GM18909 (cell line): Measurements from ENCODE around the gene ERVMER34-1.

Experiments used
- ATAC-seq: cut with Tn5 transposase; IDR thresholded peaks from one replicate; pipeline ENCODE4 v1.9.1; 2021; ENCODE audit warnings: mild to moderate bottlenecking; ENCODE audit not compliant: unreplicated experiment, poor library complexity

ERVMER34-1 gene, protein sequence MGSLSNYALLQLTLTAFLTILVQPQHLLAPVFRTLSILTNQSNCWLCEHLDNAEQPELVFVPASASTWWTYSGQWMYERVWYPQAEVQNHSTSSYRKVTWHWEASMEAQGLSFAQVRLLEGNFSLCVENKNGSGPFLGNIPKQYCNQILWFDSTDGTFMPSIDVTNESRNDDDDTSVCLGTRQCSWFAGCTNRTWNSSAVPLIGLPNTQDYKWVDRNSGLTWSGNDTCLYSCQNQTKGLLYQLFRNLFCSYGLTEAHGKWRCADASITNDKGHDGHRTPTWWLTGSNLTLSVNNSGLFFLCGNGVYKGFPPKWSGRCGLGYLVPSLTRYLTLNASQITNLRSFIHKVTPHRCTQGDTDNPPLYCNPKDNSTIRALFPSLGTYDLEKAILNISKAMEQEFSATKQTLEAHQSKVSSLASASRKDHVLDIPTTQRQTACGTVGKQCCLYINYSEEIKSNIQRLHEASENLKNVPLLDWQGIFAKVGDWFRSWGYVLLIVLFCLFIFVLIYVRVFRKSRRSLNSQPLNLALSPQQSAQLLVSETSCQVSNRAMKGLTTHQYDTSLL

DNA sequence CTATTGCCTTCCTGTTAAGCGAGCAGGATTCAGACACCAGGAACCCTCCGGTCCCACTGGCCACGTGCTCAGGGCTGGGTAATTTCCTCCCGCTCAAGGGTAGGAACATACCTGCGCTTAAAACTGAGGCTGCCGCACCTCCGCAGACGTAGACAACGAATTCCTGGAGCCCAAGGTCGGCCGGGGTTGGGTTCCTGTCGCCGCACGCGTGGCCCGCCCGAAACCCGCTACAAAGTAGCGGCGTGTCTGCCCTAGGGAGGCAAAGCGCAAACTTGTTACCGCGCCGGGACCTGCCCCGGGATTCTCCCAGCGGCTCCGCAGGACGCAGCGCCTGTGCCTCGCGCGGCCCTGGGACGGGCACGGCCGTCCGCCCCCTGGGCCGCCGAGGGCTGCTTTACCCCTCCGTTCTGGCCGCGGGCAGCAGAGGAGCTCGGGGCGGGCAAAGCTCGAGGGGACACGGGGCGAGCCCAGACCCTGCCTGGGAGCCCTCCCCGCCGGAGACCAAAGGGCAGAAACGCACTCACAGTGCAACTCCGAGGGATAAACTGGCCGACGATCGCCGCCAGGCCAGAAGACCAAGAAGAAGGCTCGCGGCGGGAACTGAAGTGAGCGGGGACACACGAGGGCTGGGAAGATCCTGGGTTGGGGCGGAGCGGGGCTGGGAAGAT is at the start of gene ERVMER34-1:
TSS of gene ERVMER34-1 (minus strand) at position 607 of the 668 bp plus-strand sequence. CDS start 5,905 bp downstream, outside the sequence.
- no peak for ATAC-seq

DNA sequence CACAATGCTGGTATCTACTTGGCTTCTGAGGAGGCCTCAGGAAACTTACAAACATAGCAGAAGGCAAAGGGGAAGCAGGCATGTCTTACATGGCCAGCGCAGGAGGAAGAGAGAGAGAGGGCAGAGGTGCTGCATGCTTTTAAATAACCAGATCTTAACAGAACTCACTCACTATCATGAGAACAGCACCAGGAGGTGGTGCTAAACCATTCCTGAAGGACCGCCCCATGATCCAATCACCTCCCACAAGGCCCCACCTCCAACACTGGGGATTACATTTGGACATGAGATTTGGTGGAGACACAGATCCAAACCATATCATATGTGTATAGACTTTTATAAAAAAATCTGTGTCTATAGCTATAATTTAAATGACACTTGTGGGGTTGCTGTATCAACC is 48.6 kb upstream of the ERVMER34-1 start:
- ATAC-seq = no peak

DNA sequence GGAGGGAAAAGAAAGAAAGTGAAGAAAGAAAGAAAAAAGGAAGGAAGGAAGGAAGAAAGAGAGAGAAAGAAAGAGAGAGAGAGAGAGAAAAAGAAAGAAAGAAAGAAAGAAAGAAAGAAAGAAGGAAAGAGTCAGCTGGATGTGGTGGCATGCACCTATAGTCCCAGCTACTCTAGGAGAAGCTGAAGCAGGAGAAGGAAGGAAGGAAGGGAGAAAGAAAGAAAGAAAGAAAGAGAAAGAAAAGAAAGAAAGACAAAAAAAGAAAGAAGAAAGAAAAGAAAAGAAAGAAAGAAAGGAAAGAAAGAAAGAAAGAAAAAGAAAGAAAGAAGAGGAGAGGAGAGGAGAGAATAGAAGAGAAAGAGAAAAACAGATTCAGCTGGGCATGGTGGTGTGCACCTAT is 44.3 kb upstream of the ERVMER34-1 start:
- ATAC-seq = no peak

DNA sequence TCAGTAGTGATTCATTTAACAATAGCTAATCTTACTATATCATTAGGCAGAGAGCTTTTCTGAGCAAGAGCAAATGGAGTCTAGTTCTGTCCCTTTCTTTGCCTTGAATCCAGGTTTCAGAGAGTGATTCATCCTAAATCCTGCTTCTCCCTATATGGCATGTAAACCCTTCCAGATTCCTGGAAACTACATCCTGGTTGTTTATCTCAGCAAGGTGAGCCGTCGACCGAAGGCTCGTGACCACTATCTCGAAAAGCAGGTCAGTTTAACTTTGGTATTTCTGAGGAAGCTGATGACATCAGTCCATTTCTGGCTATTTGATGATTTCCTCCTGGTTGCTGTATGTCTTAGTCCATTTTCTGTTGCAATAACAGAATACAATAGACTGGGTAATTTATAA is 40.7 kb upstream of the ERVMER34-1 start:
- ATAC-seq = no peak

DNA sequence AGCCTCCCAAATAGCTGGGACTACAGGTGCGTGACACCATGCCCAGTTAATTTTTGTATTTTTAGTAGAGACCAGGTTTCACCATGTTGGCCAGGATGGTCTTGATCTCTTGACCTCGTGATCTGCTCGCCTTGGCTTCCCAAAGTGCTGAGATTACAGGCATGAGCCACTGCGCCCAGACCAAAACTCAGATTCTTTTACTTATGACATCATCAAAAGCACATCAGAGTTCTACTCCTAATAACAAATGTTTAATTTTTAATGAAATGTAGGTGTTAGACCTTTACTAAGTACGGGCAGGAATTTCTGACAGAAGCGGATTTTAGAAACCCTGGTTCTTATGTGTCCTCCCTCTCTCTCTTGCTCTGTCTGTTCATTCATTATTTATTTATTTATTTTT is 38.5 kb upstream of the ERVMER34-1 start:
- no peak for ATAC-seq

DNA sequence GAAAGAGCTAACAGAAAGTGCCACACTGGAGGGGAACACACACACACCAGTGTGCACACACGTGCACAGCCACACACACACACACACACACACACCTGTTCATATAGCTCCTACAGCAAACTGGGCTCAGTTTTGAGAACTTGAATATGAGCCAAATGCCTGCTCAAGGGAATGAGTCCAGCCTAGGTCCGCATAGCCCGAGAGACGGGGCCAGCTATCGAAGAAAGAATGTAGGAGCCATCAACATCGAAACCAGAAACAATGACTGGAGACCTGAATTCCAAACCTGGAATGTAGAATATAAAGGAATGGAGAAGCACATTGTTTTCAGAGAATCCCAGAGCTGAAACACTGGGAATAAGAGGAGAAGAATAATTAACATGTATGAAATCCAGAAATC is 37.6 kb upstream of the ERVMER34-1 start:
- no peak for ATAC-seq

DNA sequence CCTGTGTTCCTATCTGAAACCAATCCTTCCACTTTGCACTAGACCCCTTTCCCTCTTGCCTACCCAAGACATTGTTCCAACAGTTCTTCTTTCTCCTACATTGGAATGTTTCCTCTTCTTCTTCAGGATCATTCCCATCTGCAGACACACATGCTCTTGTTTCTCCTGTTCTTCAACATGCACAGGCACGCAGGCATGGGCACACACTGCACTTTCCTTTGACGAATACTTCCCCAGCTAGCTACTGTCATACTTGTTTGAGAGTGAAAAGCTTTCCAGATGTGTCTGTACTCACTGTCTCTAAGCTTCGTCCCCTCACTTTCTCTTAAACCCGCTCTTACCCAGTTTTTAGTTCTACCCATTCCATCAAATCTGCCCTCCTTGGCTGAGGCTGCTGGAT is 31.8 kb upstream of the ERVMER34-1 start:
- no peak for ATAC-seq

DNA sequence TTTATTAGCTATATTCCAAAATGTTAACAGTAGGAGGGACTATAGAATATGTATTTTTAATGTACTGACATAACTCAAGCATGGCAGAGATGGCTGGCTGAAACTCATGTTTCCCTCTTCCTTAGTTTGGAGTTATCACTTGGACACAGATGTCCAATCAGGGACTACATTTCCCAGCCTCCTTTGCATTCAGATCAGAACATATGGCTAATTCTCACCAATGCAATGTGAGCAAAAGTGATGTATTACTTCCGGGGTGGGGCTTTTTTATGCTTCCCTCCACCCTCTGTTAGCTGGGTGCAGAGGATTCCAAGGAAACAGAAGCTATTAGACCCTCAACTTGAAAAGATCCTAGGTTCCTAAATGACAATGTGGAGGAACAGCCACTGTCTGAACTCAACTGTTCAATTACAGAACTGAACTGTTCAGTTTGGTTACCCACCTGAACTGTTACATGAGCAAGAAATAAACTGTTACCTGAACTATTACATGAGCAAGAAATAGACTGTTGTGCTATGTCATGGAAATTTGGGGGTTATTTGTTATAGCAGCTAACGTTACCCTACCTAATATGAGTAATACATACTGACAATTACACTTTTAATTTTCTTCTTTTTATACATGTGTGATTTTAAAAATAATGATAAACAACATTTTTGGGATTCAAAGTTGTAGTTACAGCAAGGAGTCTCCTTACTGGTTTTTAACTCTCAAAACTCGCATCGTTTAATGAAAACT is 29.6 kb upstream of the ERVMER34-1 start:
- no peak for ATAC-seq

DNA sequence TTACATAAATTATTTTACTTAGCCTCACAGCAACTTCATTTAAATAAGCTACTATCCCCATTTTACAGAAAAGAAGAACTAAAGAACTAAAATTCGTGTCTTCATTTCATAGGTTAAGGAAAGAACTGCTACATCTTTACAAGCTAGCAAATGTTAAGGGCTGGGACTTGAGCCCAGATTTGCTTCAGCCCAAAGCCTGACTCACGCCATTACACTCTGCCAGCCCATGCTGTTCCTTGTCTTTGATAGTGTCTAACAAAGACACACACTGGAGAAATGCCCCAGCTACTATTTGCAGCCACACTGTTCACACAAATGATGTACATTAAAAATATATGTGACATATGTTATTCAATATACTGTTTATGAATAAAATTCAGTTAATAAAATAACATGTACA is 29.0 kb upstream of the ERVMER34-1 start:
- ATAC-seq = no peak

DNA sequence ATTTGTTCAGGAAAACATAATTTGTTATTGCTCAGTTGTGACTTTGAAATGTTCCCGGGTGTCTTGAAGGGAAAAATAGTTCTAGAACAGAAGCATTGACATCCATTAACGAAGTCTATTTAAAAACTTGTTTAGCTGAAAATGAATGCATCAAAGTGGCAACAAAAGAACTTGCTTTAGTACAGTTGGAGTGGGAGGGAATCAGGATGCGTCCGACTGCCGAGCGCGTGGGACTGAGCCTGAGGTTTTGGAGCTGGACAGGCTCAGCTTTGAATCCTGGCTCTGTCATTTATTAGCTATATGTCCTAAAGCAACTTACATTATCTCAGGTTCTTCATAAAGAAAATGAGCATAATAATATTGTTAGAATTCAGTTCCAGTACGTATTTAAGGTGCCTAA is 9.0 kb upstream of the ERVMER34-1 start:
- no peak for ATAC-seq

DNA sequence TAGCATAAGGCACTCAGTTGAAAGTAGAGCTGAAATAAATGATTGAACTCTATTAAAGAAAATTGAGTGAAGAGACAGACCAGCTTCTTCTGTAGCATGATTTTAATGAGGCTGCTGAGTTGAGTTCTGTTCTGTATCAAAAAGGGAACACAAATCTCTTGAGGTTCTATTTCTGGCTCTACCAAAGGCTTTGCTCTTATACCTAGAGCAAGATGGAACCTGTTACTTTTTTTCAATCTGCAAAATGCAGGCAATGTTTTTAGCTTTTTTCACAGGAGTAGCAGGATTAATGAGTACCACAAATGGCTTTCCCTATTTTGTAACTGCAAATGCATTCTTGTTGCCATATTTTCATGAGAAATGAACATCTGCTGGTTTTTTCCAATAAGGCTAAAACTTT is 4.2 kb upstream of the ERVMER34-1 start:
- no peak for ATAC-seq

DNA sequence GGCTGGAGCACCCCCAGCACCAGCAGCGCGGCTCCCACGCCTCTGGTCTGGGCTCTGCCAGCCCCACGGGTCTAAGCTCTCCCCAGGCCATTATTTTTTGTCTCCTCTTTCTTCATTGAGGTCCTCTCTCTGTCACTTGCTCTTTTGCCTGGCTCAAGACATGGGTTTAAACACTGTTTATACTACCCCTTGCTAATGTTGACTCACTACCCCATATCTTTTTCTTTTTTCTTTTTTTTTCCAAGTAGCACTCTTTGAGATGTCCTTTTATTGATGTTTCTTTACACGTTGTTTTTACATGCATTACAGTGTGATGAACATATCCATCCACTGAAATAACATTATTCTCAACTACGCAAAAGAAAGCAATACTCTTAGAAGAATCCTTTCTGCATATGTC is 1.7 kb upstream of the ERVMER34-1 start:
- no peak for ATAC-seq

DNA sequence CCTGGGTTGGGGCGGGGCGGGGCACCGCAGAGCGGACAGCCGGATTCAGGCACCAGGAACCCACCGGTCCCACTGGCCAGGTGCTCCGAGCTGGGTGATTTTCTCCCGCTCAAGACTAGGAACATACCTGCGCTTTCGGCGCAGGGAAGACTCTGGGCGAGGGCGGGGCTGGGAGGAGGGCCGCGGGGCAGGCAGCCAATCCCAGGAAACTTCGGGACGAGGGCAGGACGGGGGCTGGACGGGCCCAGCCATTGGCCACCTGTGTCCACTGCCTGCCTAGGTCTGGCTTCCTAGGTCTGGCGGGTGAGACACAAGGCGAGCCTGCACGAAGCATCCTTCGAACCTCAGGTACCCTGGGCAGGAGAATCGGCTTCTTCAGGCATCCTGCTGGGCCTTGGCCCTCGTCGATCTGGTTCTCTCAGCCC is 274 bp upstream of the ERVMER34-1 start:
- ATAC-seq = no peak

DNA sequence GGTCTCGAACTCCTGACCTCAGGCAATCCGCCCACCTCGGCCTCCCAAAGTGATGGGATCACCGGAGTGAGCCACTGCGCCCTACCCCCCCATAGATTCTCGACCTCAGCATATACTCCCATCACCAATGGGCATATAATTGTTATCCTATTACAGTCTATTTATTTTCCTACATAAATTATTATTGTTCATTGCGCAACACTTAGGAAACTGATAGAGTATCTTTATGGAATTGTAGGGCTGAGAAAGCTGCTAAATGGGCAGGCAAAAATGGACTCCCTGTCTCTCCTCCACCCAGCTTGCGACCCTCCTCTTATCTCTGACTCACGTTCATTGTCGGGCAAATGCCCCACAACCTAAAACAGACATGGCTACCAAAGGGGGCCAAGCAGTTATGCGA is 1.0 kb downstream of the ERVMER34-1 start:
- no peak for ATAC-seq

DNA sequence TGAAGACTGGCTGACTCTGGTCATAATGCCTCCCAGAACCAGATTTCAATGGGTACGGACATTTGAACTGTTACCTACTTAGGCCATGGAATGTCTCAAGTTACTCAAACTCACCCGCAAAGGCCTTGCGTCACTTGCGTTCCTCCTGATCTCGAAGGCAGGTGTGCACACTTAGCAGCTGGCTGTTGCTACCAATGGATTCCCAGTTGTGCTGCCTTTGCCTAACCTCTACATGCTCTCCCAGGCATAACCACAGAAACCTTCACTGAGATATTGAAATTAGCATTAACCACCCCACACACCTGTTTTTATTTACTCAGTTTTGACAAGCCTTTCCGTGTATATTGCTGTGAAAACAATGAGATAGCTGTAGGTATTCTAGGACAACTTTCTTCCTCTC is 2.8 kb downstream of the ERVMER34-1 start:
- no peak for ATAC-seq

DNA sequence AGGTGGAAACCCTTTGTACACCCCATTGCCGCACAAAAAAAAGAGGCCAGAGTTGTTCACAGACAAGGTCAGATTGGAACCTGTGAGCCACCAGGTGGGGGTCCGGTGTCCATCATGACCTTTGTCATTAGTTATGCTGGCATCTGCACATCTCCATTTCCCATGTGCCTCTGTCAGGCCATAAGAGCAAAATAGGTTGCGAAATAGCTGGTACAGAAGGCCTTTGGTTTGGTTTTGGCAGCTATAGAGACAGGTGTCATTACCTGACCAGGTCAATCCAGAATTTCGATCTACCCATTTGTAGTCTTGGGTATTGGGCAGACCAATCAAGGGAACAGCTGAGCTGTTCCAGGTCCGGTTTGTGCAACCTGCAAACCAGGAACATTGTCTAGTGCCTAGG is 6.6 kb downstream of the ERVMER34-1 start:
- ATAC-seq = no peak

DNA sequence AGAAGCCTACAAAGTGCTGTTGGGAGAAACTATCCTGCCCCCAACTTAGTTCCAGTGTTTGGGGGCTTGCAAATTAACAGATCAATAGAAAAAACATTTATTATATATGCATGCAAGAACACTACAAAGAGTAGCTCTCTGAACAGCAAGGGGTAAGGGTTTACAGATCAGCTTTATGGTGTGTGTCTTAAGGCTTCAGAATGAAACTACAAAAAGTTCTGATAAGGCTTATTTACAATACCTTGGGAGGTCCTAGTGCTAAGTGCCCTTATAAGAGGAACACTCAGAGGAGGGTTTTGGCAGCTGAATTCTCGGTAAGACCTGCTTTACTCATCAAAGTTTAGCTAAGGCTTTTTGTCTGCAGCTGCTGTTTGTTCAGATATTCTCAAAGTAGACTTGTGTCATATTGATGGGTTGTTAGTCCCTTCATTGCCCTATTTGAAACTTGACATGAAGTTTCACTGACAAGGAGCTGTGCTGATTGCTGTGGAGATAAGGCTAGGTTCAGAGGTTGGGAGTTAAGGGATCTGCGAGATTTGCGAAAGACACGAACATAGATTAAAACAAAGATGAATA is 7.7 kb downstream of the ERVMER34-1 start:
- ATAC-seq = no peak

DNA sequence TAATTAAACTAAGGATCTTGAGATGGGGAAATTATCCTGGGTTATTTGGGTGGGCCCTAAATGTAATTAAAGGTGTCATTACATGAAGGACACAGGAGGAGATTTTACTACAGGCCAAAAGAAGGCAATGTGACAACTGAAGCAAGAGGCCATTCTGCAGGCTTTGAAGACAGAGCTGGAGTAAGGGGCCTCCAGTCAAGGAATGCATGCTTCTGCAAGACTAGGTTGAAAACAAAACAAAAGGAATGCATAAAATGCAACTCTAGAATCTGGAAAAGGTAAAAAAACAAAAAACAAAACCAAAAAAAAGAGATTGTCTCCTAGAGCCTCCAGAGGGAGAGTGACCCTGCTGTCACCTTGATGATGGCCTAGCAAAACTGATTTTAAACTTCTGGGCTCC is 21.6 kb downstream of the ERVMER34-1 start:
- ATAC-seq = no peak

DNA sequence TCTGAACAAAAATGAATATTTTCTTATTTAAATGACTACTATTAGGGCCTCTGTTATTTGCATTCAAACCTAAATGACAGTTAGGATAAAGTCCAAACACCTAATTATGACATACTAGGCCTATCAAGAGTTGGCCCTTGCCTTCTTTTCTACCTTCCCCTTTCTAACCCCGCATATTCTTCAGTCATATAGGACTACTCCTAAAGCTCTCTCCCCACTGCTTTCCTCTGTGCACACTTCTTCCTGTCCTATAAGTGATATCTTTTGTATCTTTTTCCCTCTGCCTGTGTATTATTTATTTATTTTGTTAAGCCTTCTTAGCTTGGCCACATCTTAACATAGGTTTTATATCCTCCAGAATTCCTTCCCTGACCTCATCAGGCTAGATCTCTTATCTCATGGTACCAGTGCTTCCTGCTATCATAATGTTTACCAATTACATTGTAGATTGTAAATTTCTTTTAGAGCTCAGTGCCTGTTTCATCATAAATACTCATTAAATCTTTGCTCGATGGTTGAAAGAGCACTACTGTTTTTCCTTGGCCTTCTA is 22.5 kb downstream of the ERVMER34-1 start:
- no peak for ATAC-seq
